Stimulated activated CD8-positive, alpha-beta memory T cell treated with anti-CD3 and anti-CD28 coated beads, Interleukin-4, amount 100 ng/mL, for 24 hours (primary cell): Measurements from ENCODE around the gene TFF2.

ENCODE experiments used
- DNase-seq: peaks from one replicate; pipeline ENCODE4 v3.0.0-alpha.2; 2020; ENCODE audit warnings: low read depth

The TFF2 gene, protein sequence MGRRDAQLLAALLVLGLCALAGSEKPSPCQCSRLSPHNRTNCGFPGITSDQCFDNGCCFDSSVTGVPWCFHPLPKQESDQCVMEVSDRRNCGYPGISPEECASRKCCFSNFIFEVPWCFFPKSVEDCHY

GRCh38 chr21:42350927-42351426 is at the start of gene TFF2:
TSS of gene TFF2 (minus strand) at chr21:42350994. CDS start at chr21:42350957, 37 bp downstream.
- no peak for DNase-seq

GRCh38 chr21:42400525-42400924 is 49.7 kb upstream of the TFF2 start:
- DNase-seq, result no peak

- DNase-seq, result no peak
Measured at GRCh38 chr21:42398436-42399028, 47.7 kb upstream of the TFF2 start.

GRCh38 chr21:42397746-42398394 is 47.1 kb upstream of the TFF2 start:
- no peak for DNase-seq

DNA sequence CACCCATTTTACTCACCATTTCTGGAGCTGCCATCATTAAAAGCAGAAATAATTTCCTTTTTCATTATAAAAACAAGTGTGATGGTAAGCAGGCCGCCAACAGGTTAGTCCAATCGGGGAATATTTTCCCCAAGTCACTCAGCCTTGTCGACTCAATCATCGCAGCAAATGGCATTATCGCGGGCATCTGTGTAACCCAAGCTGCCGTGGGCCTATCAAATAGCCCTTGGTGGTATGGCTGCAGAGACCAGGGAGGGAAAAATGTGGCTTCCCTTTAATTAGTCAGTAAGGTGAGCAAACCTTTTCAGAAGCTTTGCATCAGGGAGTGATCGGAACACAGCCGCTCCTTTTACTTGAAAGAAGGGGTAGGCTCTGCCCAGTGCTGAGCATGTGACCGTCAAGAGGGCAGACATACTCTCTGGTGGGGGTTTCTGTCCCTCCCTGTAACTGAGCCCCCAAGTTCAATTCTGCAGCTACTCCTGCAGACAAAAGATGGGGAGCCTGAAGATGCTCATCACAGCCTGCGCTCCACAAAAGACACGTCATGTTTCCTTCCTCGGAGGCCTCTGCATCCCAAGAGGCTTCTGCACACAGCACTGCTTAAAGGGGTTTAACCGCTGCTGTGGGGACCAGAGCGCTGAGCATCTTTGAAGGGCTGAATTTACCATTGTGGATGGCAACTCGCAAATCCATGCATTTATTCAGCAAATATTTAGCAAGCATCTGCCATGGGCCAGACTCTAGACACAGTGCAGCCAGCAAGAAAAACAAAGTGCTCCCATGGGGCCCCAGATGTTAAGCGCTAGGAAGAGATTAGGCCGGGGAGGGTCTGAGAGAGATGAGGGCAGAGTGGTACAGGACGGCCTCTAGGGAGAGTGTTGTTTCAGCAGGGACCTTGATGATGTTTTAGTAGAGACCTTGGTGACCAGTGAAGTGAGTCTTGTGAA is 46.3 kb upstream of the TFF2 start:
- no peak for DNase-seq

DNA sequence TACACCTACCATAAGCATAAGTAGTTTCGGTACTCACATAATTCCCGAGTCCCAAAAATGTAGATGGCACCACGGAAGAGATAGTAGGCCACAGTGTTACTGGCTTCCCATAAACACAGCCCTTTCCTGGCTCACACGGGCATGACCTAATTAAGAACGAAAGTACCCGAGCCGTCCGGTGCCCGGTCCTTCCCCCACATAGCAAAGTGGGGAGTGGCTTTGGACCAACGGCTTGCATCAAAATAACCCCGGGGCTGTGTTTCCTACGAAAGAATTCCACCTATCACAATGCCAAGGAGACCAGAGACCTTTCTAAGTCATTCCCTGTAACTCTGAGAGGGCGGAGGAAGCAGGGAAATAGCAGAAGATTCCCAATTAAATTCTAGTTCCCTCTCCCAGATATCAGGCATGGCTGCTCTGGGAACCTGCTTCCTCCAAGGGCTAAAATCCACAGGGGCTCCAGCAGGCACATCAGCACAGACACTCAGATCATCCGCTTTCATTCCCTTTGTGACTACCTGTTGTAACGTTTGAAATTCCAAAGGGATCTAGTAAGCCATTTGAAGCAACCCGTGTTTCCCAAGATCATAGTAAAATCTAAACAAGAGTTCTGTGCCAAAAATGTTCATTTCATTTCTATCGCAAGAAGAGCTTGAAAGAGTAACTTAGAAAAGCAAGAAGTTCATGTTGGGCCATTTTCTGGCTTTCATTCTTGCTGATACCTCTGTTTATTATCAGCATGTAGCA is 45.3 kb upstream of the TFF2 start, which contains the start of gene TMPRSS3:
Gene TMPRSS3, minus strand, starts transcription at position 148 of the 747 bp plus-strand sequence. CDS start 635 bp downstream, outside the sequence.
- DNase-seq, result no peak

- DNase-seq, result no peak
Measured at GRCh38 chr21:42395302-42395701, 44.5 kb upstream of the TFF2 start.

GRCh38 chr21:42393443-42393950 is 42.7 kb upstream of the TFF2 start:
- no peak for DNase-seq

- DNase-seq, result no peak
Measured at GRCh38 chr21:42392731-42393442, 42.1 kb upstream of the TFF2 start.

- no peak for DNase-seq
Measured at GRCh38 chr21:42391297-42391696, 40.5 kb upstream of the TFF2 start.

- DNase-seq, result no peak
Measured at GRCh38 chr21:42390696-42391095, 39.9 kb upstream of the TFF2 start.

DNA sequence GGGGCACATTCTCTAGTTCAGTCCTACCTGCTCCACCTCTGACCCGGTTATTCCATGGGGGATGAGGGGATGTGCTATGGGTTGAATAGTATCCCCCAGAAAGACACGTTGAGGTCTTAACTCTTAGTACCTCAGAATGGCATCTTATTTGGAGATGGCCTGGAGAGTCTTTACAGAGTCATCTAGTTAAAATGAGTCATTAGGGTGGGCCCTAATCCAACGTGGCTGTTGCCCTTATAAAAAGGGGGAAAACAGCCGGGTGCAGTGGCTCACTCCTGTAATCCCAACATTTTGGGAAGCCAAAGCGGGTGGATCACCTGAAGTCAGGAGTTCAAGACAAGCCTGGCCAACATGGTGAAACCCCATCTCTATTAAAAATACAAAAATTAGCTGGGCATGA is 39.4 kb upstream of the TFF2 start:
- no peak for DNase-seq

- no peak for DNase-seq
Measured at GRCh38 chr21:42389449-42389835, 38.6 kb upstream of the TFF2 start.

GRCh38 chr21:42388740-42389448 is 38.1 kb upstream of the TFF2 start:
- no peak for DNase-seq

DNA sequence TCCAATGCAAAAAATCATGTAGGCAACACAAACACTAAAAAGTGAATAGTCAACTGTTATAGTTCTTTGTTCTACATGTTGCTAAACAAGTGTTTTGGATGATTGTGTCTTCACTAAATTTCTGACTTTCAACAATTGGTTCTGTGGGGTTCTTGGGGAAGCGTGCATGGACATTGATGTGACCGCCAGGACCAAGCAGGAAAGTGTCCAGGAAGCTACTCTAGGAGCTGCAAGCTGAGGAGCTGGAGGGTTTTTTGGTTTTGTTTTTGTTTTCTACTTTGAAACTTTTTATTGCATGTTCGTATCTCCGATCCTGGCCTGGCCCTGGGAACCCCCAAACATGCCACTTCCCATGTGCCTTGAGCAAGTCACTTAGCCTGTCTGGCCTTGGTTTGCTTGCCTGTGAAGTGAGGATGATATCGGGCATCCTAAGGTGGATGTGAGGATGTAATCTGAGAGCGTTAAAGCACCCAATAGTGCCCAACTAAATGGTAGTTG is 37.1 kb upstream of the TFF2 start:
- no peak for DNase-seq

GRCh38 chr21:42387164-42387563 is 36.4 kb upstream of the TFF2 start:
- DNase-seq, result no peak

- DNase-seq, result no peak
Measured at GRCh38 chr21:42386034-42386591, 35.3 kb upstream of the TFF2 start.

GRCh38 chr21:42385619-42386018 is 34.8 kb upstream of the TFF2 start:
- DNase-seq, result no peak

GRCh38 chr21:42384989-42385388 is 34.2 kb upstream of the TFF2 start:
- no peak for DNase-seq
